ENCODE data around the gene FSD1L. TPM values are rescaled to one million over a fixed set of nuclear protein-coding genes. Genes with fewer than 3 reads are reported as not detected.
"Not testable (repeated sequence)": the region's sequence is repeated elsewhere in the genome, so short reads cannot be mapped to it uniquely, and the experiment has no call there.

The FSD1L gene
- polyA plus RNA-seq, 1 experiment = 0.81 TPM

DNA sequence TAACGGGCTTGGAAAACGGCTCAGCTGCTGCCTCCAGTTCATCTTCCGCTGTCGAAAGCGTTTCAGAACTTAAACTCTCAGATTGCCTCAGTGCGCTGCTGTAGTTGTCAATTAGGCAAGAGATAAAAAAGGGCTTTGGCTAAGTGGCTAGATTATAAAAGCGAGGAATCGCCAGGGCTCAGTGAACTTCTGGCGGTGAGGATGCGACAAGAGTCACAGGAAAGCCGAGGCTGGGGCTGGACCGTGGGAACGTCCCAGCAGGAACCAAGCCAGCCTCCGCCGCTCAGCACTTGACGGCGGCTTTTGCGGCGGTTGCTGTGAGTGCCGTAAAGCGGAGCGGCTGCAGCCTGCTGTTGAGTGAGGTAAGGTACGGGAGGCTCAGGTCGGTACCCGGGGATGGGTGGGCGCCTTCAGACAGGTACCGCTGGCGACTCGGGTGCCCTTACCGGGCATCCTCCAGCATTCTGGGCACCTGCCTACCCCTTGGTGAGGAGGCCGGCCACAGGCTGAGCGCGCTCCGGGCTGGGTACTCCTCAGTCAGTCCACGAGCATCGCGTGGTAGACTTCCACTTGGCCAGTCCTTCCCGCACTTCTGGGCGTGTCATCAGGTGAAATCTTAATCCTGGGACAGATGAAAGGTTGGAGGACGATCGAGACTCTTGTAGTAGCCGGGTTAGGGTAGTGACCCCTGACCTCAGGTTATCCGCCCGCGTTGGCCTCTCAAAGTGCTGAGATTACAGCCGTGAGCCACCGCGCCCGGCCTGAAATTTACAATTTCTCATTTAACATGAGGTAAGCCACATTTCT, 110.2 kb downstream of the FSD1L start, which contains the start of gene FKTN:
Gene FKTN (plus strand): TSS at position 328 of the 807 bp plus-strand sequence. CDS start 16,902 bp downstream, outside the sequence.
- Histone ChIP-seq H3K27me3 (ENCODE audit: control insufficient read depth, insufficient read depth, low read length) (no peaks in the 10 kb centered on the region), H3K4me3 (ENCODE audit: low read depth, low read length) (peak within 1 kb of the TSS; percentile 86), H3K36me3 (ENCODE audit: control insufficient read depth, insufficient read depth, low read length) (no peaks in the 10 kb centered on the region)
- POLR2A ChIA-PET = interaction anchor here (0.6 kb wide), 1 partner anchor 108 kb away, joined by 4 read pairs; no protein-coding TSS in a partner anchor
- DNase-seq (ENCODE audit: low read depth) = peak; percentile 43
- TF ChIP-seq, protein P1, sequence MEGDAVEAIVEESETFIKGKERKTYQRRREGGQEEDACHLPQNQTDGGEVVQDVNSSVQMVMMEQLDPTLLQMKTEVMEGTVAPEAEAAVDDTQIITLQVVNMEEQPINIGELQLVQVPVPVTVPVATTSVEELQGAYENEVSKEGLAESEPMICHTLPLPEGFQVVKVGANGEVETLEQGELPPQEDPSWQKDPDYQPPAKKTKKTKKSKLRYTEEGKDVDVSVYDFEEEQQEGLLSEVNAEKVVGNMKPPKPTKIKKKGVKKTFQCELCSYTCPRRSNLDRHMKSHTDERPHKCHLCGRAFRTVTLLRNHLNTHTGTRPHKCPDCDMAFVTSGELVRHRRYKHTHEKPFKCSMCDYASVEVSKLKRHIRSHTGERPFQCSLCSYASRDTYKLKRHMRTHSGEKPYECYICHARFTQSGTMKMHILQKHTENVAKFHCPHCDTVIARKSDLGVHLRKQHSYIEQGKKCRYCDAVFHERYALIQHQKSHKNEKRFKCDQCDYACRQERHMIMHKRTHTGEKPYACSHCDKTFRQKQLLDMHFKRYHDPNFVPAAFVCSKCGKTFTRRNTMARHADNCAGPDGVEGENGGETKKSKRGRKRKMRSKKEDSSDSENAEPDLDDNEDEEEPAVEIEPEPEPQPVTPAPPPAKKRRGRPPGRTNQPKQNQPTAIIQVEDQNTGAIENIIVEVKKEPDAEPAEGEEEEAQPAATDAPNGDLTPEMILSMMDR (IDR thresholded peaks at IDR 0.05; ENCODE audit: insufficient read depth, low read depth, low read length) = no peak
- CTCF ChIA-PET = interaction anchor here (0.6 kb wide), 1 partner anchor 1876 kb away, joined by 3 read pairs; no protein-coding TSS in a partner anchor

DNA sequence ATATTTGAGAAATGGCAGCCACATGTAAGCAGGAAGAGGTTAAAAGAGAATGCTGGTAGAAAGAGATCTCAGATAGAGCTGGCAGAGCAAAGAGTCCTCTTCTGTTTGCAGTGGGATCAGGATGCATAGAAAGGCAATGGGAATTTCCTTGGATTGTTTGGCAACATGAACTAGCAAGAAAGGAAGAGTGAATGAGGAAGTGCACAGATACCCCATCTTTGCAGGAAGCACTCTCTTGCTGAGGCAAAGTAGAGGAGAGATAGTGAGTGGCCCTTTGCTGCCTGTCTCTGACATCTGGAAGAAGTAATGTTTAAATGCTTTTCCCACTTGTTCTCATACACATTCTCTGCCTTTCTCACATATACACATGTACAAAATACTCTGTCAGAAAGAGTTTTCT, 124.6 kb downstream of the FSD1L start:
- no peak for DNase-seq (ENCODE audit: low read depth)
- Histone ChIP-seq H3K27me3 (ENCODE audit: control insufficient read depth, insufficient read depth, low read length) (no peaks in the 10 kb centered on the region), H3K4me3 (ENCODE audit: low read depth, low read length) (no peak overlapping the region), H3K36me3 (ENCODE audit: control insufficient read depth, insufficient read depth, low read length) (no peaks in the 10 kb centered on the region)
- ChIA-PET POLR2A (no interaction called here), CTCF (no interaction called here)
- TF ChIP-seq, protein P1 (IDR thresholded peaks at IDR 0.05; ENCODE audit: insufficient read depth, low read depth, low read length) = no peak

DNA sequence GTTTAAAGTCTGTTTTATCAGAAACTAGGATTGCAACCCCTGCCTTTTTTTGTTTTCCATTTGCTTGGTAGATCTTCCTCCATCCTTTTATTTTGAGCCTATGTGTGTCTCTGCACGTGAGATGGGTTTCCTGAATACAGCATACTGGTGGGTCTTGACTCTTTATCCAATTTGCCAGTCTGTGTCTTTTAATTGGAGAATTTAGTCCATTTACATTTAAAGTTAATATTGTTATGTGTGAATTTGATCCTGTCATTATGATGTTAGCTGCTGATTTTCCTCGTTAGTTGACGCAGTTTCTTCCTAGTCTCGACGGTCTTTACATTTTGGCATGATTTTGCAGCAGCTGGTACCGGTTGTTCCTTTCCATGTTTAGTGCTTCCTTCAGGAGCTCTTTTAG, 132.1 kb downstream of the FSD1L start:
- H3K4me3 ChIP-seq (ENCODE audit: low read depth, low read length); POLR2A ChIA-PET; DNase-seq (ENCODE audit: low read depth); H3K27me3 ChIP-seq (ENCODE audit: control insufficient read depth, insufficient read depth, low read length); CTCF ChIA-PET; H3K36me3 ChIP-seq (ENCODE audit: control insufficient read depth, insufficient read depth, low read length): not testable (repeated sequence)

DNA sequence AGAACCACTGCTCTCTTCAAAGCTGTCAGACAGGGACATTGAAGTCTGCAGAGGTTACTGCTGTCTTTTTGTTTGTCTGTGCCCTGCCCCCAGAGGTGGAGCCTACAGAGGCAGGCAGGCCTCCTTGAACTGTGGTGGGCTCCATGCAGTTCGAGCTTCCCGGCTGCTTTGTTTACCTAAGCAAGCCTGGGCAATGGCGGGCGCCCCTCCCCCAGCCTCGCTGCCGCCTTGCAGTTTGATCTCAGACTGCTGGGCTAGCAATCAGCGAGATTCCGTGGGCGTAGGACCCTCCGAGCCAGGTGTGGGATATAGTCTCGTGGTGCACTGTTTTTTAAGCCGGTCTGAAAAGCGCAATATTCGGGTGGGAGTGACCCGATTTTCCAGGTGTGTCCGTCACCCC, 133.7 kb downstream of the FSD1L start:
- POLR2A ChIA-PET; CTCF ChIA-PET; DNase-seq (ENCODE audit: low read depth); H3K27me3 ChIP-seq (ENCODE audit: control insufficient read depth, insufficient read depth, low read length); H3K36me3 ChIP-seq (ENCODE audit: control insufficient read depth, insufficient read depth, low read length); H3K4me3 ChIP-seq (ENCODE audit: low read depth, low read length): not testable (repeated sequence)

DNA sequence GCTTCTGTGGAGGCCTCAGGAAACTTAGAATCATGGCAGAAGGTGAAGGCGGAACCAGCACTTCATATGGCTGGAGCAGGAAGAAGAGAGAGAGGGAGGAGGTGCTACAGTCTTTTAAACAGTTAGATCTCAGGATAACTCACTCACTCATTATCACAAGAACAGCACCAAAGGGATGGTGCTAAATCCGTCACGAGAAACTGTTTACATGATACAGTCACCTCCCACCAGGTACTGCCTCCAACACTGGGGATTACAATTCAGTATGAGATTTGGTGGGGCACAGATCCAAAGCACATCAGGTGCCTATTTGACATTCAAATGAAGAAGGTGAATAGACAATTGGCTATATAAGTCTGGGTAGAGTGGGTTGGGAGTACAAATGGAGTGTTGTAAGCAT, 145.3 kb downstream of the FSD1L start:
- Histone ChIP-seq H3K27me3 (ENCODE audit: control insufficient read depth, insufficient read depth, low read length) (no peaks in the 10 kb centered on the region), H3K4me3 (ENCODE audit: low read depth, low read length) (no peak overlapping the region), H3K36me3 (ENCODE audit: control insufficient read depth, insufficient read depth, low read length) (no peaks in the 10 kb centered on the region)
- ChIA-PET POLR2A (no interaction called here), CTCF (interaction anchor here (1.0 kb wide), 1 partner anchor 16 kb away, joined by 3 read pairs; no protein-coding TSS in a partner anchor)
- TF ChIP-seq, protein P1 (IDR thresholded peaks at IDR 0.05; ENCODE audit: insufficient read depth, low read depth, low read length) = no peak
- DNase-seq (ENCODE audit: low read depth) = no peak

Other genes starting within 250 kb of the FSD1L start
- gene SLC44A1, start 203.4 kb upstream of the FSD1L start, polyA plus RNA-seq (2011; rRNA removed) = 6.6 and 15.3 TPM in 2 replicates
- gene FKTN, start 110.1 kb downstream of the FSD1L start, polyA plus RNA-seq (2011; rRNA removed) = 8.2 and 18.6 TPM in 2 replicates
- 0.13 TPM in 2 replicates for gene TAL2, start 214.4 kb downstream of the FSD1L start, polyA plus RNA-seq (2011; rRNA removed)
- 3.6 and 6.7 TPM in 2 replicates for gene TMEM38B, start 246.5 kb downstream of the FSD1L start, polyA plus RNA-seq (2011; rRNA removed)

Data from BJ (cell line).